HG02763 (cell line): ENCODE results near the gene MAP1LC3A.

Source experiments
- ATAC-seq: cut with Tn5 transposase; IDR thresholded peaks from one replicate; pipeline ENCODE4 v1.9.1; 2021; ENCODE audit warnings: mild to moderate bottlenecking, moderate library complexity; ENCODE audit not compliant: unreplicated experiment

Gene MAP1LC3A

DNA sequence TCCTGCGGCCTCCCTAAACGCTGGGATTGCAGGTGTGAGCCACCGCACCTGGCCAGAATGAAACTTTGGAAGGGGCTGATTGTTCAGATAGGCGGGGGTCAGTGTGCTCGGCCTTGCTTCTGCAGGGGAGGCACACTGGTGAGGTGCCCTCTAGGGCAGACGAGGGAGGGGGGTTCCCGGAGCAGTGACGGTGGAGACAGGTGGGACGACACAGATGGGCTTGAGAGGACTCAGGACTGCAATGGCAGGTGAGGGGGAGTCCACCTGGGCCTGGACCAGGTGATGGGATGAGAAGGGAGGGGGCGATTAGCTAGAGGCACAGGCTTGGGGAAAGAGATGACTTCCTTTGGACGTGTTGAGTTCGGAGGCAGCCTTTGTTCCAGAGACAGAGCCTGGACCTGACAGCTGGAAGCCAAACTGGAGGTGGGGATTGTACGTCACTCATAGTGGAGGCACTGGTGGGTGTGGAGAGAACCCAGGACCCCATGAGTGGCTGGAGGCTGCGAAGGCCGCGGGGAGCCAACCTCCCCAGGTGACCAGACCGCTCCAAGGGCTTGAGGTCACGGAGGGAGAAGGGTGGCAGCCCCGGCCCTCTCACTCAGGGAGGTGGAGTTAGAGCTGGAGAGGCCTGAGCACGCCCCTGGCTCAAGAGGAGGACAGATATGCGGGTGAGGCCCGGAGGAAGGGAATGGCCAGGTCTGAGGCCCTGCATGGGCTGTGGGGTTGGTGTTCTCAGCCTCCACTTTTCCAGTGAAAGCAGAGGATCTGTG lies 10.5 kb upstream of the MAP1LC3A start:
- no peak for ATAC-seq

DNA sequence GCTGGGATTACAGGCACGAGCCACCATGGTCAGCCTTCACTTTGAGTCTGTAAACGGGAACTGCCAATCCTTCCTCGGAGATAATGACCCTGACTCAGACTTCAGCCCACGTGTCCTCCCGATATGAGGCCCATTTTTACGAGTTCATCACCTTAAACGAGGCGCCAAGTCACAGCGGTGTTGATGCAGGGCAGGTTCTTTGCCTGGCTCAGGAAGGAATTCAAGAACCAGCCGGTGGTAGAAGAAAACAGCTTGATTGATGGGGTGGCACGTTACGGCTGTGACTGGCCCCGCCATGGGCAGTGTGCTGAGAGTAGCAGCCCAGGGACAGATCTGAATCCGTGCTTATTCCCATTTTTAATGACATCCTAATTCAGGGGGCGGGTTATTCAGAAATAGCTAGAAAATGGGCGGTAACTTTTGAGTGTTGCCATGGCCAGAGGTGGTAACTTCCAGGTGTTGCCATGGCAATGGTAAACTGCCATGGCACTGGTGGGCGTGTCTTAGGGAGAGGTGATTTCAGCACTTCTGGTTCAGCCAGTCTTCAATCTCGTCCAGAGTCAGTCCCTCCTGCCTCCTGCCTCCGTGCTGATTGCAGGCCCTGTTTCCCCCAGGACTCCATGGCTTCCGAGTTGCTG lies 9.1 kb upstream of the MAP1LC3A start:
- ATAC-seq, result no peak

DNA sequence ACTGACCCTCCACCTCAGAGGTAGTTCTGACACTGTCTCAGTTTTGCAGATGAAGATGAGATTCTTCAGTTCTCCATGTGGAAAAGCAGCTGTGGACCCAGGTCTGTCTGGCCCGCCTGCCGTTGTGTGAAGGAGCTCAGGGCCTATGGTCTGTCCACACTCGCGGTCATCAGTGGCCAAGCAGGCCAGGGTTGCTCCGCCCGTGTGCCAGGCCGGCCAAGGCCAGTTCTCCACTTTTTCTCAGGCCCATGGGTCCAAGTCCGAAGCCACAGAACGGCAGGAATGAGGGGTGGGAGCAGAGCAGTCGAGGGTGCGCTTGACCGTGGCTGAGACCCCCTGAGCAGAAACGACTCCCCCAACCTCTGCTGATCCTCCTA lies 8.6 kb upstream of the MAP1LC3A start:
- no peak for ATAC-seq

DNA sequence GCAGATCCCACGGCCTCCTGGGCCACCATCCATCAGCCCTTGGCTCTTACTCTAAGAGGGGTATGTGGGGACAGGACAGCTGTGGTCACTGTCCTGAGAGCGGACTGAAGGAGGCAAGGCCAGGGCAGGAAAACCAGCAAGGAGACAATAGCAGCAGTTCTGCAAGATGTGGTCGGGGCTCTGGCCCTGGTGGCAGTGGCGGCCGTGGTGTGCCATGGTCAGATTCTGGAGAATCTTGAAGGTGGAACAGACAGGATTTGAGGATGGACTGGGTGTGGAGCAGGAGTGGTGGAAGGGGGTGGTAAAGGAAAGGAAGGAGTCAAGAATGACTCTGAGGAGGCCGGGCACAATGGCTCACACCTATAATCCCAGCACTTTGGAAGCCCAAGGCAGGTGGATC lies 5.9 kb upstream of the MAP1LC3A start:
- no peak for ATAC-seq

DNA sequence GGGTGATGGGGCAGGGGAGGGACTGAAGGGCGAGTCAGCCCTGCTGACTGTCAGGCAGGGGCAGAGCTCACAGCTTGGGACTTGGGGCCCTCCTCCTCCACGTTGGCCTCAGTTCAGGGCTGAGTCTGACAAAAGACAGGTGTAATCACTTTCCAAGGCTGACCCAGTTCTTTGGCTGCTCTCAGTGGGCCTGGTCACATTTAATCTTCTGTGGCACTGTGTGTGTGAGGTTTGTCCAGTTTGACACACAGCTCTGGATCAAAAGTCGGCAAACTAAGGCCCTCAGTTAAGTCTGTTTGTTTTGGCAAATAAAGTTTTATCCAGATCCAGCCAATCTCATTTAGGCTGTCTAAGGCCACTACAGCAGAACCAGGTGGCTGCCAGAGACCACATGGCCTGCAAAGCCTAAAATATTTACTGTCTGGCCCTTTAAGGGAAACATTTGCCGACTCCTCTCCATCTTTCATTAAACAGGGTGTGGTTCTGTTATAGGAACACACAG lies 5.1 kb upstream of the MAP1LC3A start:
- no peak for ATAC-seq

DNA sequence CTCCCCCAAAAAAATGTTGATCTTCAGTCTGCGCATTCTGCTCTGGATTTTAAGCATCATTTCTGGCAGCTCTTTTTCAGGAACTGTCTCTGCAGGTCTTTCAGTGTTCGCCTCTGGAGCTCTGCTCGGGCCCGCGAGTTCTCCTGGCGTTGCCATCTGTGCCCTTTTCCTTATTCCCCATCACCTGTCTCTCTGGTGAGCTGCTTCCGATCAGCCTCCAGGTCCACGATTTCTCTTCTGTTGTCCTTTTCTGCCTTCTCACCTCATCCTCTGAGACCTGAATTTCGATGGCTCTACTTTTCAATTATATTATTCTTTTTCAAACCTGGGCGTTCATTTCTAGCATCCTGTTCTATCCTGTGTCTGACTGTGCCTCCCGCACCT lies 590 bp upstream of the MAP1LC3A start:
- ATAC-seq, result no peak

DNA sequence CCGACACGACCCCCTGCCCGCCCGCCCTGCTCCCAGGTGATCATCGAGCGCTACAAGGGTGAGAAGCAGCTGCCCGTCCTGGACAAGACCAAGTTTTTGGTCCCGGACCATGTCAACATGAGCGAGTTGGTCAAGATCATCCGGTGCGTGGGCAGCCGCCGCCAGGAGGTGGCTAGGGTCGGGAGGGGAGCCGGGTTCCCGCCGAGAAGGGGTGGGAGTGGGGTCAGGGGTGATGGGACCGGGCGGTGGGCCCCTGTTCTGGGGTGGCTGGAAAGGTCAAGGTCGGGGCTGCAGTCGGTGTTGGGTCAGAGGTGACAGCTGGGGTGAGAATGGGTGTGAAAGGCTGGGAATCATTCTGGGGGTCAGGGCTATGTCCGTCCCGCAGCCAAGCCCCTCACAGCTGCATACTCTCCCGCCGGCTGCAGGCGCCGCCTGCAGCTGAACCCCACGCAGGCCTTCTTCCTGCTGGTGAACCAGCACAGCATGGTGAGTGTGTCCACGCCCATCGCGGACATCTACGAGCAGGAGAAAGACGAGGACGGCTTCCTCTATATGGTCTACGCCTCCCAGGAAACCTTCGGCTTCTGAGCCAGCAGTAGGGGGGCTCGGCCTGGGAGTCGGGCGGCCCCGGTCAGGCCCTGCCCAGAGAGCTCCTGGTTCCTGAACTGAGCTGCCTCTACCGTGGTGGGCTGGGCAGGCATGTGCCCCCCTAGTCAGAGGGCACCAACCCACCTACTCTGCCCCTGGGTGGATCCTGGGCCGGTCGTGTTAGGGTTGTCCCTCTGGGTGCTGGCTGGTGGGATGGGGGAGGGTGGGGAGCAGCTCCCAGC lies 1.0 kb downstream of the MAP1LC3A start:
- ATAC-seq, result no peak

DNA sequence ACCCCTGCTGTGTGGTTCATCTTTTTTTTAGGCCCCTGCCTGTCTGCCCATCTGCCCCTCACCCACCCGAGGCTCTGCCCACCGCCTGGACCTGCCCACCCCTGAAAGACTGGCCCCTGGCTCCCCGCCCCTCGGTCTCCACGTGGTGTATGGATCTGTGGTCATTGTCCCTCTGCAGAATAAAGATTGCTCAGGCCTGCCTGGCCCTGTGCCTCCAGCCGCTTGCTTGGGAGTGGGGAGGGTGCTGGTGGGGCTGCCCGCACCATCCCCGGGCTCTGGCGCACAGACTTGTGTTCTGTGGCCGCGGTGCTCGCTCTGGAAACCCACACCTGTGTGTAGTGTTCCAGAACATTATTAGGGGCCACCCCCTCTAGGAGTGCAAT lies 1.6 kb downstream of the MAP1LC3A start:
- ATAC-seq, result no peak

DNA sequence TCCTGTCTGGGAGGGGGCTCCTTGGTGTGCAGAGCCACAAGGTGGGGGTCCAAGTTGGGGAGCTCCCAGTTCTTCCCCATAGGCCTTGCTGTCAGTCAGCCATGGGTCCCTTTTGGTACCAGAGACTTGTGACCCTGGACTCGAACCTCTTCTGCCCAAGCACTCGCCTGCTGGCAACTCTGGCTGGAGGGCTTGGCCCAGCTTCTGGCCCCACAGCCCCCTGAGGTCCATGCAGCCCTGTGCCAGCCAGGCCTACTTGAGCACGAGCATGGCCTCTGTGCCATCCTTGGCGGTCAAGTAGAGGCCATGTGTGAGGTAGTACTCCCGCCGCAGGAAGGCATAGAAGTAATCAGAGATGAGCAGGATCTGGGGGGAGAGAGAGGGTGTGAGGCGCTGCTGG lies 2.1 kb downstream of the MAP1LC3A start:
- no peak for ATAC-seq

DNA sequence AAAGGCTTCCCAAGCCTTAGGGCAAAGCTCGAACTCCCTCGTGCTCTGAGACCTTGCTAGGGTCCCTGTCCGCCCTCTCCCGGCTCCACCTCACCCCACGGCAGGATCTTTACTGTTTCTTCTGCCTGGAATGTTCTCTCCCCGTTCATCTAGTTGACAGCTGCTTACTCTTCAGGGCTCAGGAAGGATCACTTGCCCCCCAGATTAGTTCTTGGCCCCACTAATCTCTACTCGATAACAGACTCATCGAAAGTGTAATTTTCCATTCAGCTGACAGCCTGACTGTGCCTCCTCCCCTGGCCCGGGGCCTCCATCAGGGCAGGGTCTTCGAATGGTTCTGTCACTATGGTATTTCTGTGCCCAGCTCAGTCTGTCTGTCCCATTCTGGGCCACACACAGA lies 3.1 kb downstream of the MAP1LC3A start:
- no peak for ATAC-seq

DNA sequence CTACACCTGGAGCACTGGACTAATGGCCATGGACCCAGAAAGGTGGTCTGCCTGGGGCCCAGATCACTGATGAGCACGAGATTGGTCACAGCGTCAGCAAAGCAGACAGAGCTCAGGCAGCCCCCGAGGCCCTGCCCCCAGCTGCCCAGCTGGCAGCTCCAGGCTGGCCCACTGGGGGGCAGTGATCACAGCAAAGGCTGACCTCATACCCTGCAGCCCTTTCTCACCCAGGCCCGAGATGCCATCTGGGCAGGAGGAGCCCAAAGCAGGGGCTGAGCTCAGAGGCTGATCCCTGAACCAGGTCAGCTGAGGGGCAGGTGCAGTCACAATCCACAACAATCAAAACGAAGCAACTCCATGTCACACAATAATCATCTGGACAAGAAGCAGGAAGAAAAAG lies 4.1 kb downstream of the MAP1LC3A start:
- ATAC-seq, result no peak

DNA sequence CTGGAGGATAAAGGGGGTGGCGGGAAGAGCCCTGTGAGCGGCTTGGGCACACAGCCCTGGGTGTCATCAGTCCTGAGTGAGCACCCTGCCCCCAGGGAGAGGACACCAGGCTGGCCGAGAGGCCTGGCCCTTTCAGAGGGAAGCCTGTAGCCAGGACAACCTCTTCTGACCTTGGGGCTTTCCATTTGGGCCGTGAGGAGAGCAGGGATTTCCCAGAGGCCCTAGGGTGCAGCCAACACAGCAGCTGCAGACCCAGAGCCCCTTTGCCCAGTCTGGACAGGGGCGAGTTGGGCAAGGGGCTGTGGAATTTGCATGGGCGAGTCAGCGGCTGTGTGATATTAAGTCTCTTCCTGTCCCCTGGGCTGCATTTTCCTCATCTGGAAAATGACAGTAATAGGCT lies 6.3 kb downstream of the MAP1LC3A start:
- ATAC-seq, result no peak

DNA sequence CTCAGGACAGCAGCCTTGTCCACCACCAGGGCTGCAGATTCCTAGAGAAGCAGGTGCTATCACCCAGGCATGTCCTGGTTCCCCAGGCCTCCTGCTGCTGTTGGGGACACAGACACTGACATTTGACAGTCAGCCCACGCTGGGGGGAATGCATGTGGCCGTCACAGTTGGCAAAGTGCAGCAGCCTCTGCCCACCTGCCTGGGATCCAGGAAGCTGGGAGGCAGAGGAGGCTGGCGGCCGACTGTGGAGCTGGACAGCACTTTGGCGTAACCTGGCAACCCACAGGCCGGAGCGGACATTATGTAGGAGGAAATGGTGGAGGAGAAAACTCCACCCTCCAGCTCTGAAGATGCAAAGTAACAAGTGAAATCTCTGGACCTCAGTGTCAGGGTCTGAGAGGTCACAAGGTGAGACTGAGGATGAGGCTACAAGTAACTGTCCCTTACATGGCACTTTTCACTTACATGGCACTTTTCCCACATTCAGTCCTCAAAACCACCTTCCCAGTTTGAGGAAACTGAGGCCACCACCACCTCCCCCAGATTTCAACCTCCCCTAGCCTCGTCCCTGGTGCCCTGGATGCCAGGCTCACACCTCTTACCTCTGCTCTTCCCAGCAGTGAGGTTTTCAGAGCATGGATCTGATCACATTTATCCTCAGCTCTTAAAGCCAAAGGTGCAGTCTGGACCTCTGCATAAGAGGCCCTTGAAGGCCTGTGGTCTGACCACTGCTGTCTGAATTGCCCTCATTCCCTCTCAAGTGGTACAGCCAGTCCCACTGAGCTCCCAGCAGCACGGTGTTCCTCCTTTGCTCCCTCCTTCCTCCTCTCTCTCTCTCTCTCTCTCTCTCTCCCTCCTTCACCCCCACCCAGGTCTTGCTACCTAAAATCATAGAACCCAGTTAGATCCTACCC lies 8.7 kb downstream of the MAP1LC3A start:
- ATAC-seq, result no peak

DNA sequence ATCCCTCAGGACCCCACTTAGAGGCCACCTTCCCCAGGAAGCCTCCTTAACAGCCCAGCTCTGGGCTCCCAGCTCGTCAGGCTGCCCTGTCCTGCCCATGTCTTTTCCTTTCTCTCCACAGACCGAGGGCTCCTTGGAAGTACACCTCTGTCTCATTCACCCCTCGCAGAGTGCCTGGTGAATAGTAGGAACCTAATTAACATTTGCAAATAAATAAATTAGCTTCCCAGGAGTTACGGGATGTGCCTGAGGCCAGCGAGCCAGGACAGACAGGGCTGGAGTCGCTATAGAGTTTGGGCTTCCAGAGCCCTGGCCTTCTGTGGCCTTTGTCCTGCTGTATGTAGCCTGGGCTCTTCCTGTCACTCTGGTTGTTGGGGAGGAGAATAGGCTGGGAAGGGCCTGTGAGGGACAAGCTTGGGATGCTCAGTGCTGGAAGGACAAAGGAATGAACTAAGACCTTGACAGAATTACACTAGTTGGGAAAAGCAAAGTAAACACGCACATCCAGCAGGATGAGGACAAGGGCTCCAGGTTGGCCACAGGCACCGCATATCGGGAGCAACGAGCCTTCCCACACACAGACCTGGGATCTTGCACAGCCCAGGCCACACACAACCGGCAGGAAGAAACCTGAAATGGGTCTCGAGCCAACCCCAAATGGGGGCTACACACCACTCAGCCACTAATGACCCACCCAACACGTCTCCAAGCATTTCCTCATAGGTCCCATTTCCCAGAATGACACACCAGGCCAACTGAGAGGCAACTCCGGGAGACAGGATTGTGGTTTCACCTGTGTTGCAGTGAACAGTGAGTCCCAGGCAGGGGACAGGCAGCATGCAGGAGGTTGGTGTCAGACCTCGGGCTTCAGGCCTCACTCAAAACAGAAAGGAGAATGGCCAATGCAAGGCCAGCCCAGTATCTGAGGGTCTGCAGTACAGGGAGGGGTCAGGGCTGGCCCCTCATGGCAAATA lies 9.7 kb downstream of the MAP1LC3A start:
- ATAC-seq, result no peak

DNA sequence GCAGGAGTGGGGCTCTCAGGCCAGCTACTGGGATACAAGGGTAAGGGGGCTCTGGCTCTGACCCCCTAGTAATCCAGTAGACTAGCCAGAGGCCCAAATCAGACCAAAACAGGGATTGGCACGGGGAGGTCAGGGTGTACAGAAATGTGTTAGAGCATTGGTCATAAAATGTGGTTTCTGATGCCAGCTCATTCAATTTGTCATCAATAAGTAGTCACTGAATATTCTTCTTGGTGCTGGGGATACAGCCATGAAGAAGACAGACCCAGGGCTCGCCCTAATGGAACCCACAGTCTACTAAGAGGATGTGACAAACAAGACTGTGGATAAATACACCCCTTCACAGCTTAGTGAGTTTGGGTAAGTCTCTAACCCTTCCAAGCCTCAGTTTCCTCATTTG lies 11.1 kb downstream of the MAP1LC3A start:
- ATAC-seq, result no peak

DNA sequence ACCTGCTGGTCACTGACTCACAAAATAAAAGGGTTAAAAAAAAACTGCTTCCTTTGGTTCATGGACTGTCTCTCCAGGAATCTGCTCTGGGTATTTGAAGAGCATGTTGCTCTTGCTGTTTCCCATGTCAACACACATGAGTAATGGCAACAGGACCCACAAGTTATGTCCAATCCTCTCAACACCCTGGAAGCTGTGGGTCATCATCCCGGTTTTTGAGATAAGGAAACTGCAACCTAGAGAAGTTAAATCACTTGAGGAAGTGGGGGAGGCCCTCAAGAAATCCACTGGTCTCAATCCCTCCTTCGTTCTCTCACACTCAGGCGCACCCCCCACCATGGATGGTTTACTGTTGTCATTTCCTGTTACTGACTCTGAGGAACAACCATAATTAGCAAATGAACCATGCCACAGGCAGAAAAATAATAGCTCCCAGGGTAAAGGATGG lies 12.4 kb downstream of the MAP1LC3A start:
- ATAC-seq, result no peak

DNA sequence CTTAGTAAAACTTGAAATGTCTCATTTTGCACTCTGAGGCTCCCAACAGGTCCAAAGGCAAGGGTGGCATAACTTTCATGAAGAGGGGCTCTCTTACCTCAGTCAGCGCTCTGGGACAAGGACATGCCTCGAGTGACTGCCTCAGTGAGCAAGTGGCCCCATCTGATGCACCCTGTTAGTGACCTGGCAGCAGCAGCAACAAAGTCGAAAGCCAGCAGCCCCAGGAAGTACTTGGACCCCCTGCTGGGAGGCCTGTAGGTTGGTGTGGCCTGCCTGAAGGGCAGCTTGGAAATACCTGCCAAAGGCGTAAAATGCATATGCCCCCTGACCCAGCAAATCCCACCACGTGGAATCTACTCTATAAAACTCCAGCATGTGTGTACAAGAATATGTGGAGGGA lies 13.2 kb downstream of the MAP1LC3A start:
- no peak for ATAC-seq

DNA sequence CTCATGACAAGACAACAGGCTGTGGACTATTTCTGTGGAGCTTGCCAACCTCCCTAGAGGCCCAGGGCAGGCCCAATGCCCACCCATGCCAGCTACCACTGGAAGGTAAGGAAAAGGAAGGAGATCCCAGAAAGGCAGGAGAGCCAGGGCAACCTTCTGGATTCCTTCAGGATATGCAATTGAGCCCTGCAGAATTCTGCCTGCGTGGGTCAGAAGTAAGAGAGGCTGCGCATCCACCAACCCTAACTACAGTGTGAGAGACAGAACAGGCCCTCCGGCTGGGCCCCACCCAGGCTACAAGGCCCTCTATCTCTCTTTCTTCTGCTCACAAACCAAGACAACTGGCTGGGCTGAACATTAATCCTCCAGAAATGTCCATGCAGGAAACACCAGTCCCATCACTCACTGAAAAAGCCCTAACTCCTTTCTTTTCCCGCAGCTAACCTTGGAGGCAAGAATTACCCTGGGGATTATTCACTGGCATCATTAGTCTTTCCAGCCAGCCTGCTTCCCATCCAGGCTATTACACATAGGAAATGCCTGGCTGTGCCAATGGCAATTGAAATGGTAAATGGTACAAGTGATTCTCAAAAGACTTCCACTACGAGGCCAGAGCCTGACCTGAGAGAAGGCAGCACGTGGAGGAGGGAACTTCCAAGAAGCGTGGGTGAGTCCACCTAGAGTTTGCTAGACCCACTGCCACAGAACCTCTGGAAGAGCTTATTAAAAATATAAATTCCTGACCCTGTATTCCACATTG lies 15.2 kb downstream of the MAP1LC3A start:
- ATAC-seq, result no peak

DNA sequence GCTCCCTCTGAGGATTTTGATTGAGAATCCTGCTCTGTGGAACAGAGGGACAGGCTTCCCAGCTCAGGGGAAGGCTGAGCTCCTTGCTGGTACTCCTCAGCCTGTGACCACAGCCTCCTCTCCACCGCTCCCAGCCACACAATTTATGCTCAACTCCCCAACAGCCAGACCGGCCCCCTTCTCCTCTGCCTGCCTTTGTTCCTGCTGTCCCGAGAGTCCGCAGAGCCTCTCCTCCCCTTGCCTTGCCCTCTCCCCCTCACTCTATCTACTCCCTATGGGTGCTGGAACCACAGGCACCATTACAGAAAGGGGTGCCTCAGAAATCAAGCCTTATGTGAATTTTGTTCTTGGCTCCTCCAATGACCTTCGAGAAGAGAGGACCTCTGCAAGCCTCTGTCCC lies 15.9 kb downstream of the MAP1LC3A start:
- no peak for ATAC-seq
